ENCODE measurements around the gene AGBL4. TPM values are rescaled to one million over a fixed set of nuclear protein-coding genes. Genes with fewer than 3 reads are reported as not detected.
"Not testable (repeated sequence)": the region's sequence is repeated elsewhere in the genome, so short reads cannot be mapped to it uniquely, and the experiment has no call there.

The AGBL4 gene
- total RNA-seq, 1 experiment from 2014 or later, result 0.10 TPM

- no peak overlapping the region for H3K27ac ChIP-seq
- no peaks in the 10 kb centered on the region for H3K36me3 ChIP-seq
- no peak overlapping the region for H3K4me3 ChIP-seq
- no peaks in the 10 kb centered on the region; the same call in 1 of the 2 replicates for H3K27me3 ChIP-seq
- DNase-seq, result no peak
- H3K4me1 ChIP-seq, result no peaks in the 10 kb centered on the region
- H3K9me3 ChIP-seq (replicated peaks), result no peaks in the 10 kb centered on the region
These were observed 692.5 kb downstream of the AGBL4 start for GRCh38 chr1:49331066-49331852.

GRCh38 chr1:49323925-49324540 is 699.7 kb downstream of the AGBL4 start:
- no peaks in the 10 kb centered on the region for H3K36me3 ChIP-seq
- no peak for DNase-seq
- H3K27ac ChIP-seq, result no peak overlapping the region
- H3K4me1 ChIP-seq, result no peaks in the 10 kb centered on the region
- H3K4me3 ChIP-seq, result no peak overlapping the region
- H3K9me3 ChIP-seq (replicated peaks), result no peaks in the 10 kb centered on the region
- H3K27me3 ChIP-seq, result no peaks in the 10 kb centered on the region

DNA sequence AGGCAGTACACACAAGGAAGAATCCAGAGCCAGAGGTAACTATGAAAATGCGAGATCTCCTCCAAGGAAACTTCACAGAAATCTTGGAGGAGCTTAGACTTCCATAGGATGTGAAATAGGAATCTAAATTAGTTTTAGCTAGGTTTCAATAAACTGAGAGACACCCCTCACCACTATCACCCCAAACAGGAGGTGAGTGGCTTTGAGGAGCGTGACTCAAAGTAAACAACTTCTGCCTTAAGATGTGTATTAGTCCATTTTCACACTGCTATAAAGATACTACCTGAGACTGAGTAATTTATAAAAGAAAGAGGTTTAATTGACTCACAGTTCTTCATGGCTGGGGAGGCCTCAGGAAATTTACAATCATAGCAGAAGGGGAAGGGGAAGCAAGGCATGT is 703.3 kb downstream of the AGBL4 start:
- not testable (repeated sequence) for DNase-seq; H3K27ac ChIP-seq; H3K36me3 ChIP-seq; H3K9me3 ChIP-seq (replicated peaks); H3K4me3 ChIP-seq; H3K27me3 ChIP-seq; H3K4me1 ChIP-seq

- H3K9me3 ChIP-seq (replicated peaks), result 0 out of 2 replicates have a peak, but pooled peaks cover 3% of the 10 kb centered on the region
- H3K4me3 ChIP-seq, result no peak overlapping the region
- H3K4me1 ChIP-seq, result no peaks in the 10 kb centered on the region
- no peaks in the 10 kb centered on the region for H3K27me3 ChIP-seq
- no peaks in the 10 kb centered on the region for H3K36me3 ChIP-seq
- no peak overlapping the region for H3K27ac ChIP-seq
- DNase-seq, result no peak
These were observed 704.3 kb downstream of the AGBL4 start for GRCh38 chr1:49319426-49319963.

DNA sequence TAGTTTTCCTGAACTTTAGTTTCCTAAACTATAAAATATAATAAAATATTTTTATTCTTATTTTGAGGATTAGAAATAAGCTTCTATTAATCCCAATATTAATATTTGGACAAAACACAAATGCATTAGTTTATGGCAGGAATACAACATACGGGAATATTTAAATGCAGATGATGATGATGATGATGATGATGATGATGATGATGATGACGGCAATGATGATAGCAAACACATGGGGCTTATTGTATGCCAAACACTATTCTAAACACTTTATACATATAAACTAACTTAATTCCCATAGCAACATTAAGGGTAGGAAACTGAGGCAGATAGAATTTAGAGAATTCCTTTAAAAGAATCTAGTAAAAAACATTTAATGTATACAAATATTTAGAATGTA is 705.5 kb downstream of the AGBL4 start:
- H3K27ac ChIP-seq, result no peak overlapping the region
- no peaks in the 10 kb centered on the region for H3K36me3 ChIP-seq
- no peaks in the 10 kb centered on the region for H3K4me1 ChIP-seq
- DNase-seq, result no peak
- H3K4me3 ChIP-seq, result no peak overlapping the region
- 0 out of 2 replicates have a peak, but pooled peaks cover 3% of the 10 kb centered on the region for H3K9me3 ChIP-seq (replicated peaks)
- no peaks in the 10 kb centered on the region for H3K27me3 ChIP-seq

GRCh38 chr1:49307457-49307856 is 716.3 kb downstream of the AGBL4 start:
- no peak for DNase-seq
- Histone ChIP-seq H3K36me3 (no peaks in the 10 kb centered on the region), H3K4me1 (no peaks in the 10 kb centered on the region), H3K9me3 (replicated peaks) (no peaks in the 10 kb centered on the region), H3K27me3 (no peaks in the 10 kb centered on the region), H3K27ac (no peak overlapping the region), H3K4me3 (no peak overlapping the region)

DNA sequence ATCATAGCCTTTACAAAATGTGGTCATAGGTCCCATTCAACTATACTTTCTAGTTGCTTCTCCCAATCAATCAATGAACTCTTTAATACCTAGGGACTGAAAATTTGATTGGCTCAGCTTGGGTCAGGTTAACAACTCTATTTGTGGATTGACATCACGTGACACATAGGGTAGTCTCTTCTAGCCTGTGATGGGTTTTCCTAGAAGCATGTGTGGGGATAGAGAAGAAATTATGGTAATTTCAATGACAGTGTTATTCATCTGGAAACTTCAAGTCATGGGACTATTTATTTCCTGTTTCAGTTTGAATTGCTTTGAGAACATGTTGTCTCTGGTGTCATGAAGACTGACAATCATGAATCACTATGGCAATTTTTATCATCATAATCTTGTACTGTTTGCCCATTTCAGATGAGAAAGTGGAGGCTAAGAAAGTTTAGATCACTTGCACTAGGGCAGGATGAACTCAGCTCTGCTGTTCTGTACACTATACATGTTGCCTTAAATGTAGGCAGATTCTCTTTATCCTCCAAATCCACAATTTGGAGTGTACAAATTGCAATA is 717.2 kb downstream of the AGBL4 start:
- Histone ChIP-seq H3K9me3 (replicated peaks) (no peaks in the 10 kb centered on the region), H3K4me1 (no peaks in the 10 kb centered on the region), H3K36me3 (no peaks in the 10 kb centered on the region), H3K27ac (no peak overlapping the region), H3K4me3 (no peak overlapping the region), H3K27me3 (no peaks in the 10 kb centered on the region)
- no peak for DNase-seq

GRCh38 chr1:49302400-49302799 is 721.4 kb downstream of the AGBL4 start:
- DNase-seq; H3K27ac ChIP-seq; H3K9me3 ChIP-seq (replicated peaks): not testable (repeated sequence)

DNA sequence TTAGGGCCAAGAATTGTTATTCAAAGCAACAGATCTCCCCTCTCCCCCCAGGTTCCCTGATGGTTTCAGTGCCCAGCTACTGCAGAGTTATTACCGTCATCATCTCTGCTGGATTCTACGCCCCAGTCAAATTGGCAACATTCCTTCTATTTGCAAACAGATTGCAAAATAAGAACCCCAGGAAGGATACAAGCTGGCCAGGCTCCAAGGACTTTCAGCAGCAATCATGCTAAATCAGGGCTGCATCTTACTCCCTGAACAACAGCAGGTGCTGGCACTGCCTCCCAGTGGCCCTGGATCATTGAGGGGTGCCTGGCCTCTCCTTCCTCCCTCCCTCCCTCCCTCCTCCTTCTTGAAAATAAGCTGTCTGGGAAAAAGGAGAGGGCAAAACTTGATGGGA is 725.5 kb downstream of the AGBL4 start:
- Histone ChIP-seq H3K27me3 (no peaks in the 10 kb centered on the region), H3K4me3 (no peak overlapping the region), H3K4me1 (no peaks in the 10 kb centered on the region), H3K27ac (no peak overlapping the region), H3K9me3 (replicated peaks) (no peaks in the 10 kb centered on the region), H3K36me3 (no peaks in the 10 kb centered on the region)
- DNase-seq, result no peak

More at GRCh38 chr1:49302400-49302799, 721.4 kb downstream of the AGBL4 start:
- H3K4me3 ChIP-seq, H3K27me3 ChIP-seq, H3K4me1 ChIP-seq, H3K36me3 ChIP-seq: not testable (repeated sequence)

- Histone ChIP-seq H3K4me1 (no peaks in the 10 kb centered on the region), H3K36me3 (no peaks in the 10 kb centered on the region), H3K27ac (no peak overlapping the region), H3K27me3 (no peaks in the 10 kb centered on the region), H3K9me3 (replicated peaks) (no peaks in the 10 kb centered on the region), H3K4me3 (no peak overlapping the region)
- no peak for DNase-seq
These were observed 726.0 kb downstream of the AGBL4 start for GRCh38 chr1:49297783-49298182.

- Histone ChIP-seq H3K9me3 (replicated peaks) (no peaks in the 10 kb centered on the region), H3K4me1 (no peaks in the 10 kb centered on the region), H3K36me3 (no peaks in the 10 kb centered on the region), H3K27me3 (no peaks in the 10 kb centered on the region), H3K27ac (no peak overlapping the region), H3K4me3 (no peak overlapping the region)
- no peak for DNase-seq
These were observed 729.2 kb downstream of the AGBL4 start for GRCh38 chr1:49294539-49294938.

DNA sequence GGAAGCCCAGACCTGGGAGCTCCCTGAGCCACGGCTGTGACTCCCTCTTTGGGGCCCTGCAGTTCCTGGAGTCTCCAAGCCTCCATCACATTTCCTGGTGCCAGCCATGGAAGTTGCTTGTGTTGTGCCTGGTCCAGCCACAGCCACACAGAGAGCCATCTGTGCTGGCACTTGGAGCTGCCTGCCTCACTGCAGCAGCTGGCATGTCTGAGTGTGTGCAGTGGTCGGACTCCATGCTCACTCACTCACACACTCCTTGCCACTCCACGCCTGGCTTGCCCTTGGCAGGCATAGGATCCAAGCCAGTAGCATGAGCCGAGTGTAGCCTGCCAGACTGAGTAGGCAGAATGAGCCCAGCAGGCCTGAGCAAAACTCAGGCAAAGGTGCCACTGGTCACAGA is 730.7 kb downstream of the AGBL4 start:
- Histone ChIP-seq H3K4me1 (no peaks in the 10 kb centered on the region), H3K9me3 (replicated peaks) (no peaks in the 10 kb centered on the region), H3K27me3 (no peaks in the 10 kb centered on the region), H3K4me3 (no peak overlapping the region), H3K27ac (no peak overlapping the region), H3K36me3 (no peaks in the 10 kb centered on the region)
- no peak for DNase-seq

DNA sequence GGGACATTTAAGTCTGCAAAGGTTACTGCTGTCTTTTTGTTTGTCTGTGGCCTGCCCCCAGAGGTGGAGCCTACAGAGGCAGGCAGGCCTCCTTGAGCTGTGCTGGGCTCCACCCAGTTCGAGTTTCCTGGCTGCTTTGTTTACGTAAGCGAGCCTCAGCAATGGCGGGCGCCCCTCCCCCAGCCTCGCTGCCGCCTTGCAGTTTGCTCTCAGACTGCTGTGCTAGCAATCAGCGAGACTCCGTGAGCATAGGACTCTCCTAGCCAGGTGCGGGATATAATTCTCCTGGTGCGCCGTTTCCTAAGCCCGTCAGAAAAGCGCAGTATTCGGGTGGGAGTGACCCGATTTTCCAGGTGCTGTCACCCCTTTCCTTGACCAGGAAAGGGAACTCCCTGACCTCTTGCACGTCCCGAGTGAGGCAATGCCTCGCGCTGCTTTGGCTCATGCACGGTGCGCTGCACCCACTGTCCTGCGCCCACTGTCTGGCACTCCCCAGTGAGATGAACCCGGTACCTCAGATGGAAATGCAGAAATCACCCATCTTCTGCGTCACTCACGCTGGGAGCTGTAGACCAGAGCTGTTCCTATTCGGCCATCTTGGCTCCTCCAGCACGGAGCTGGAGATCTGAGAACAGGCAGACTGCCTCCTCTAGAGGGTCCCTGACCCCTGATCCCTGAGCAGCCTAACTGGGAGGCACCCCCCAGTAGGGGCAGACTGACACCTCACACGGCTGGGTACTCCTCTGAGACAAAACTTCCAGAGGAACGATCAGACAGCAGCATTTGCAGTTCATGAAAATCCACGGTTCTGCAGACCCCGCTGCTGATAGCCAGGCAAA is 766.3 kb downstream of the AGBL4 start:
- not testable (repeated sequence) for H3K27me3 ChIP-seq; H3K4me1 ChIP-seq; H3K9me3 ChIP-seq (replicated peaks); H3K36me3 ChIP-seq; H3K27ac ChIP-seq
- H3K4me3 ChIP-seq, result peak overlapping the region; percentile 35
- DNase-seq, result peak; percentile 20 to 23

- no peaks in the 10 kb centered on the region for H3K9me3 ChIP-seq (replicated peaks)
- H3K4me3 ChIP-seq, result no peak overlapping the region
- no peak overlapping the region for H3K27ac ChIP-seq
- H3K36me3 ChIP-seq, result no peaks in the 10 kb centered on the region
- no peak for DNase-seq
- H3K27me3 ChIP-seq, result no peaks in the 10 kb centered on the region
- H3K4me1 ChIP-seq, result no peaks in the 10 kb centered on the region
These were observed 770.8 kb downstream of the AGBL4 start for GRCh38 chr1:49252917-49253316.

All from SJCRH30 (cell line).